GM06990 (cell line): Measurements from ENCODE around the gene TRIM14.

ENCODE experiments used
- DNase-seq: peaks from one replicate; pipeline ENCODE4 v3.0.0-alpha.2; 2011; ENCODE audit not compliant: insufficient read length; ENCODE audit errors: extremely low read depth
- H3K27me3 ChIP-seq: replicated peaks from 2 replicates; pipeline ENCODE4 v1.6.0; 2011; ENCODE audit warnings: low read length; ENCODE audit not compliant: control insufficient read depth, insufficient read depth
- H3K36me3 ChIP-seq: 2 replicates; pipeline ENCODE4 v1.5.1; 2011; ENCODE audit warnings: low read length; ENCODE audit not compliant: control insufficient read depth, insufficient read depth
- H3K4me3 ChIP-seq: replicated peaks from 2 replicates; pipeline ENCODE4 v1.5.1; 2011; ENCODE audit warnings: low read depth, mild to moderate bottlenecking, control low read depth, low read length
- TF ChIP-seq, protein P1 (sequence below): IDR thresholded peaks from 2 replicates; pipeline ENCODE4 v1.5.1; 2011; ENCODE audit warnings: low read length, control low read depth, mild to moderate bottlenecking, inconsistent platforms; ENCODE audit not compliant: insufficient read depth, poor library complexity, severe bottlenecking

Gene TRIM14

DNA sequence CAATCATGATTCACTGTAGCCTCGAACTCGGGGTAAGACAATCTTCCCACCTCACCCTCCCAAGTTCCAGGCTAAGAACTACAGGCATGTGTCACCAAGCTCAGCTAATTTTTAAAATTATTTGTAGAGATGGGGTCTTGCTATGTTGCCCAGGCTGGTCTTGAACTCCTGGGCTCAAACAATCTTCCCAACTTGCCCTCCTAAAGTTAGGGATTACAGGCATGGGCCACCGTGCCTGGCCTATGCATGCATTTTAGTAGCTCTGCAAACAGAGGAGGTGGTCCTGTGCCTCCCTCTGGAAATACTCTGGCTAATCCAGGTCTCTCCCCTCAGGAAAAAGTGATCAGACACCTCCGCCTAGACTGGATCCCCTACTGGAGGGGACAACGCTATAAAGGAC, 21.5 kb upstream of the TRIM14 start:
- DNase-seq: no peak
- no peak overlapping the region for H3K4me3 ChIP-seq
- TF ChIP-seq, protein P1, sequence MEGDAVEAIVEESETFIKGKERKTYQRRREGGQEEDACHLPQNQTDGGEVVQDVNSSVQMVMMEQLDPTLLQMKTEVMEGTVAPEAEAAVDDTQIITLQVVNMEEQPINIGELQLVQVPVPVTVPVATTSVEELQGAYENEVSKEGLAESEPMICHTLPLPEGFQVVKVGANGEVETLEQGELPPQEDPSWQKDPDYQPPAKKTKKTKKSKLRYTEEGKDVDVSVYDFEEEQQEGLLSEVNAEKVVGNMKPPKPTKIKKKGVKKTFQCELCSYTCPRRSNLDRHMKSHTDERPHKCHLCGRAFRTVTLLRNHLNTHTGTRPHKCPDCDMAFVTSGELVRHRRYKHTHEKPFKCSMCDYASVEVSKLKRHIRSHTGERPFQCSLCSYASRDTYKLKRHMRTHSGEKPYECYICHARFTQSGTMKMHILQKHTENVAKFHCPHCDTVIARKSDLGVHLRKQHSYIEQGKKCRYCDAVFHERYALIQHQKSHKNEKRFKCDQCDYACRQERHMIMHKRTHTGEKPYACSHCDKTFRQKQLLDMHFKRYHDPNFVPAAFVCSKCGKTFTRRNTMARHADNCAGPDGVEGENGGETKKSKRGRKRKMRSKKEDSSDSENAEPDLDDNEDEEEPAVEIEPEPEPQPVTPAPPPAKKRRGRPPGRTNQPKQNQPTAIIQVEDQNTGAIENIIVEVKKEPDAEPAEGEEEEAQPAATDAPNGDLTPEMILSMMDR: no peak
- H3K36me3 ChIP-seq: no peaks in the 10 kb centered on the region
- no peaks in the 10 kb centered on the region for H3K27me3 ChIP-seq

DNA sequence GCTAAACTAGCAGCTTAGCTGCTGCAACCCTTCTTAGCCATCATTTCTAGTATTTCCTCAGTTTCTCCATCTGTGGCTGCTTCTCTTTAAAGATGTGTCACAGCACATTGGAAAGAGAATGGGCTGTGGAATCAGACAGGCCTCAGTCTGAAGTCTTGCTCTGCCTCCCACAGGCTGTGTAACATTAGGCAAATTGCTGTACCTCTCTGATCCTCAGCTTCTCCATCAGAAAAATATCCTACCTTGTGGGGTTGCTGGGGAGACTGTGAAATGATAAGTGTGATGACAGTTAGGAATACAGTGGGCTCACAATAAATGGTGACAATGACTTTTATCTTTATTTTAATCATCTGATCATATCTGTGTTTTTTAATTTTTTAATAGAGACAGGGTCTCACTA, 17.5 kb upstream of the TRIM14 start:
- no peak for DNase-seq
- no peaks in the 10 kb centered on the region for H3K36me3 ChIP-seq

DNA sequence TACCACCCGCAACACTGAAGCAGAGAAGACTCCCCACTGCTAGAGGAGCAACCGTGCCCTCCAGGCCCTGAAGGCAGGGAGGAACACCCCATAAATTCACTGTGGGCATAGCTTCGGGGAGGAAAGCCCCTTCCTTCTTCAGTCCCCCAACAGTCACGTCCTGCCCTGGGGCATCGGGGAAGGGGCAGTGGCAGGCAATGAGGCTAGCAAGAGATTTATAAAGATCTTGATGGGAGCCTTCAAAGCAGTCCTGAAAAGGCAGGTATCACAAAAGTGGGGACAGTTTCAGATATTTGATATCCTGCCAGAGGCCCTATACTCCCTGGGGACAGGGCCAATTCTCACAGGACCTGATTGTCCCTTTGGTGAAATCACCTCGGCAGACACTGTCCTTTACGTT, 16.9 kb upstream of the TRIM14 start:
- TF ChIP-seq, protein P1: no peak
- DNase-seq: no peak
- Histone ChIP-seq H3K27me3 (no peaks in the 10 kb centered on the region), H3K4me3 (no peak overlapping the region), H3K36me3 (no peaks in the 10 kb centered on the region)

More for the DNA sequence above, 17.5 kb upstream of the TRIM14 start:
- H3K4me3 ChIP-seq: no peak overlapping the region
- no peaks in the 10 kb centered on the region for H3K27me3 ChIP-seq
- TF ChIP-seq, protein P1: no peak

DNA sequence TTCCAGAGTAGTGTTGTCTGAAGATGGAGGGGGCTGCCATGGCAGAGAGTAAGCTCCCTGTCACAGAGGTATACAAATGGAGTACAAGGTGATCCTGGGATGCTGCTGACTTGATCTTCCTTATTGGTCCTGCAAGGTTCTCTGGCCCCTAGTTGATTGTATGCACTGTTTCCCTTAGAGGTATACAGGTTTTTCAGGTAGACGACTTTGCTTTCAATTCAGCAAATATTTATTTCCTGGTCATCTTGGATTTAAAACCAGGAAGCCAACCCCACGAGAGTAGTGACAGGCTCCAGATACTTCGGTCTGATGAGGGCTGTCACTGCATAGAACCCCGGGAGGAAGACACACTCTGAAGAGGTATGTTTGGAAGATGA, 16.5 kb upstream of the TRIM14 start:
- Histone ChIP-seq H3K27me3 (no peaks in the 10 kb centered on the region), H3K36me3 (no peaks in the 10 kb centered on the region), H3K4me3 (no peak overlapping the region)
- DNase-seq: no peak
- TF ChIP-seq, protein P1: no peak

DNA sequence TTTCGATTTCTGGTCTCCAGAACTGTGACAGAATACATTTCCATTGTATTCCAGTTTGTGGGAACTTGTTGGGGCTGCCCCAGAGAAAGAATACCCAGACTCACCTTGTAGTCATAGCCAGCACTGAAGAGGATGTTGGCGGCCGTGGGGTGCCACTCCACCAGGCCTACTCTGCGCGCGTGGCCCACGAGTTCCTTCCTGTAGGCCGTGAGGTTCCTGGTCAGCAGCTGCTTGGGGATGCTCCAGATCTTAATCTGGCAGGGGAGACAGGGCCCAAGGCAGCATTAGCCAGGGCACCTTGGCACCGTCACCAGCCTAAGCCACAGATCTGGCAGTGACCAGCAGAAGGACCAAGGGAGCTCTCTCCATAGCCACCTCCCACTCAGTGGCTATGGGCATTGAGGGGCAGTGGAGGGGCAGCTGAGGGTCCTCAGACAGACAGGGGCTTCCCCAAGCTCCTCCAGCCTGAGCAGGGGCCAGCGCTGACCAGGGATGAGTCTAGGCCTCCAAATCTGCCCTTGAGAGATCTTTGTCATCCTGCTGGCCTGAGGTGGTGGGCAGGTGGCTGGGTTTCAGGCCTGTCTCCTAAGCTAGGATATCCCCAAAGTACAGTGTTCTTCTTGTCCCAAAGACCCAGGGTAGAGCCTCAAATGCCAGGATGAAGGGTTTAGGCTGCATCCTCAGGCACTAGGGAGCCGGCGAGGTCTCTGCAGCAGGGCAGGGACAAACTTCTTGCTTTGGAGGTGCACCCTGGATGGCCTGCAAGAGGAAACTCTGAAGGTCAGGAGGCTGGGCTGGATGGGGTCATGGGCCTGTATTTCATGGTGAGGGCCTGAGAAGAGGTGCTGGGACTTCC, 15.9 kb upstream of the TRIM14 start:
- DNase-seq: no peak
- Histone ChIP-seq H3K4me3 (no peak overlapping the region), H3K27me3 (no peaks in the 10 kb centered on the region), H3K36me3 (no peaks in the 10 kb centered on the region)
- TF ChIP-seq, protein P1: no peak
